ENCODE measurements around the gene WDR62. TPM values are rescaled to one million over a fixed set of nuclear protein-coding genes. Genes with fewer than 3 reads are reported as not detected.

The WDR62 gene
- total RNA-seq, 1 experiment from 2014 or later, result 32.9 TPM

DNA sequence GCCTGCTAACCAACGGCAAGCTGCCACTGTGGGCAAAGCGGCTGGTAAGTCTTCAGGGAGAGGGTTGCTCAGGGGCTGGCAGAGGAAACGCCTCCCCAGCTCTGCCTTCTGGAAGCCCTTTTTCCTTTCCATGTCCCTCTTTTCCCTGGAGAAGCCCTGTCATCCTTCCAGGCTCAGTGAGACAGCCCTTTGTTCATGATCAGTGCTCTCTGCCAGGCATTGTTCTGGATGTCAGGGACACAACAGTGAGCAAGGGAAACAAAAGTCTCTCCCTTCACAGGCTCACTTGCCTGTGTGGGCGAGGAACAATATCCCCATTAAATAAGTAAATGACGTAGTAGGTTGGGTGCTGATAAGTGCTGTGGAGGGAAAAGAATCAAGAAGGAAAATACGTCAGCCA lies 42.3 kb downstream of the WDR62 start:
- H3K36me3 Mint-ChIP-seq (ENCODE audit: insufficient read depth, unreplicated experiment), result peaks cover 55% of the 10 kb centered on the region
- DNase-seq, result no peak

DNA sequence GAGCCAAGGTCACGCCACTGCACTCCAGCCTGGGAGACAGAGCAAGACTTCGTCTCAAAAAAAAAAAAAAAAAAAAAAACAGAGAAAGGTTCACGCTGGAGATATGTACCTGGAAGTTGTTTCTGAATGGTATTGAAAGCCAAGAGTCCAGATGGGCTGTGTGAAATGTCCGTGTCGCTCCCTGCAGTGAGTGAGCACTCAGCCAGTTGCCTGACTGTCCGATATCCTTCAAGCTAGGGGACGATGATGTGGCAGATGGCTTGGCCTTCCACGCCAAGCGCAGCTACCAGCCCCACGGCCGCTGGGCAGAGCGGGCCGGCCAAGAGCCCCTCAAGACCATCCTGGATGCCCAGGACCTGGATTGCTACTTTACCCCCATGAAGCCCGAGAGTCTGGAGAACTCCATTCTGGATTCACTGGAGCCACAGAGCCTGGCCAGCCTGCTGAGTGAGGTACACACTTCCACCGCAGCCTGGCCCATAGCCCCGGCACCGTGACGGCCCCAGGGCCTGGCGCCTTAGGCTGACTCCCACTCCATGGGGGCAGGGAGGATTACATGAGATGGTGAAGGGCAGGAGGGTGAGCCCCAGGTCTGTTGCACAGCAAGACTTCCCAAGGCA lies 44.6 kb downstream of the WDR62 start:
- no peak overlapping the region for H3K4me3 Mint-ChIP-seq (ENCODE audit: unreplicated experiment)
- no TSS peak for BruUV-seq (replicated peaks)
- Histone ChIP-seq H3K36me3 (ENCODE audit: control insufficient read depth, insufficient read depth, low read length) (no peaks in the 10 kb centered on the region; the same call in 1 of the 2 replicates), H3K27me3 (replicated peaks; ENCODE audit: control insufficient read depth, insufficient read depth, low read length) (no peaks in the 10 kb centered on the region), H3K4me1 (no peaks in the 10 kb centered on the region), H3K9me3 (no peaks in the 10 kb centered on the region), H3K4me3 (ENCODE audit: low read depth, low read length) (no peak overlapping the region)
- TF ChIP-seq, protein P1, sequence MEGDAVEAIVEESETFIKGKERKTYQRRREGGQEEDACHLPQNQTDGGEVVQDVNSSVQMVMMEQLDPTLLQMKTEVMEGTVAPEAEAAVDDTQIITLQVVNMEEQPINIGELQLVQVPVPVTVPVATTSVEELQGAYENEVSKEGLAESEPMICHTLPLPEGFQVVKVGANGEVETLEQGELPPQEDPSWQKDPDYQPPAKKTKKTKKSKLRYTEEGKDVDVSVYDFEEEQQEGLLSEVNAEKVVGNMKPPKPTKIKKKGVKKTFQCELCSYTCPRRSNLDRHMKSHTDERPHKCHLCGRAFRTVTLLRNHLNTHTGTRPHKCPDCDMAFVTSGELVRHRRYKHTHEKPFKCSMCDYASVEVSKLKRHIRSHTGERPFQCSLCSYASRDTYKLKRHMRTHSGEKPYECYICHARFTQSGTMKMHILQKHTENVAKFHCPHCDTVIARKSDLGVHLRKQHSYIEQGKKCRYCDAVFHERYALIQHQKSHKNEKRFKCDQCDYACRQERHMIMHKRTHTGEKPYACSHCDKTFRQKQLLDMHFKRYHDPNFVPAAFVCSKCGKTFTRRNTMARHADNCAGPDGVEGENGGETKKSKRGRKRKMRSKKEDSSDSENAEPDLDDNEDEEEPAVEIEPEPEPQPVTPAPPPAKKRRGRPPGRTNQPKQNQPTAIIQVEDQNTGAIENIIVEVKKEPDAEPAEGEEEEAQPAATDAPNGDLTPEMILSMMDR (IDR thresholded peaks at IDR 0.05; ENCODE audit: insufficient read depth in 1 of 2, low read depth in 1 of 2, low read length in 1 of 2, severe bottlenecking in 1 of 2, unreplicated experiment in 1 of 2), result no peak
- no peaks in the 10 kb centered on the region for H3K9me3 Mint-ChIP-seq (ENCODE audit: unreplicated experiment)
- H3K36me3 Mint-ChIP-seq (ENCODE audit: insufficient read depth, unreplicated experiment), result peaks cover 51% of the 10 kb centered on the region
- CTCF ChIA-PET, result no interaction called here
- no peaks in the 10 kb centered on the region for H3K27me3 Mint-ChIP-seq (ENCODE audit: insufficient read depth, unreplicated experiment)
- POLR2A ChIA-PET, result no interaction called here
- no peak for DNase-seq
- intact Hi-C loops (cut with micrococcal nuclease; ENCODE audit: unreplicated experiment), result no loop called here
- H3K27ac Mint-ChIP-seq (ENCODE audit: unreplicated experiment), result no peak overlapping the region
- H3K4me1 Mint-ChIP-seq (ENCODE audit: low read depth, unreplicated experiment), result no peaks in the 10 kb centered on the region

More for the DNA sequence above, 42.3 kb downstream of the WDR62 start:
- no TSS peak for BruUV-seq (replicated peaks)
- intact Hi-C loops (cut with micrococcal nuclease; ENCODE audit: unreplicated experiment), result no loop called here
- no peaks in the 10 kb centered on the region for H3K9me3 ChIP-seq
- H3K9me3 Mint-ChIP-seq (ENCODE audit: unreplicated experiment), result no peaks in the 10 kb centered on the region
- no peaks in the 10 kb centered on the region for H3K27me3 Mint-ChIP-seq (ENCODE audit: insufficient read depth, unreplicated experiment)
- CTCF ChIA-PET, result no interaction called here
- no peaks in the 10 kb centered on the region for H3K36me3 ChIP-seq (ENCODE audit: control insufficient read depth, insufficient read depth, low read length)
- no peak overlapping the region for H3K27ac Mint-ChIP-seq (ENCODE audit: unreplicated experiment)
- TF ChIP-seq, protein P1 (IDR thresholded peaks at IDR 0.05; ENCODE audit: insufficient read depth in 1 of 2, low read depth in 1 of 2, low read length in 1 of 2, severe bottlenecking in 1 of 2, unreplicated experiment in 1 of 2), result no peak
- no peak overlapping the region for H3K4me3 Mint-ChIP-seq (ENCODE audit: unreplicated experiment)
- H3K4me1 ChIP-seq, result no peaks in the 10 kb centered on the region
- POLR2A ChIA-PET, result no interaction called here
- H3K27me3 ChIP-seq (replicated peaks; ENCODE audit: control insufficient read depth, insufficient read depth, low read length), result no peaks in the 10 kb centered on the region
- no peak overlapping the region for H3K4me3 ChIP-seq (ENCODE audit: low read depth, low read length)
- H3K4me1 Mint-ChIP-seq (ENCODE audit: low read depth, unreplicated experiment), result no peaks in the 10 kb centered on the region

DNA sequence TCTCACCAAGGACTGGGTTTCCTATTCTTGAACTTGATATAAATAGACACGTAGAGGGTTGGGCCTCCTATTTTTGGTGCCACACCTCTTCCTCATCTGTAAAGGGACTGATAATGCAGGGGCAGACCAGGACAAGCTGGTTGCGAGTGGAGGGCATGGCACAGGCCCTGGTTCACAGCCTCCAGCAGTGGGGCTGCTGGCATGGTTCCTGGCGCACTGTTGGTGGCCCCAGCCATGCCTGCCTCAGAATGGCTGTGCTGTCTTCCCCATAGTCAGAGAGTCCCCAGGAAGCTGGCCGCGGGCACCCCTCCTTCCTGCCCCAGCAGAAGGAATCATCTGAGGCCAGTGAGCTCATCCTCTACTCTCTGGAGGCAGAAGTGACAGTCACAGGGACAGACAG lies 45.8 kb downstream of the WDR62 start:
- POLR2A ChIA-PET, result no interaction called here
- Histone ChIP-seq H3K4me1 (no peaks in the 10 kb centered on the region), H3K4me3 (ENCODE audit: low read depth, low read length) (no peak overlapping the region), H3K9me3 (no peaks in the 10 kb centered on the region), H3K36me3 (ENCODE audit: control insufficient read depth, insufficient read depth, low read length) (no peaks in the 10 kb centered on the region; the same call in 1 of the 2 replicates), H3K27me3 (replicated peaks; ENCODE audit: control insufficient read depth, insufficient read depth, low read length) (no peaks in the 10 kb centered on the region)
- Mint-ChIP-seq H3K9me3 (ENCODE audit: unreplicated experiment) (no peaks in the 10 kb centered on the region), H3K27me3 (ENCODE audit: insufficient read depth, unreplicated experiment) (no peaks in the 10 kb centered on the region), H3K4me3 (ENCODE audit: unreplicated experiment) (no peak overlapping the region), H3K4me1 (ENCODE audit: low read depth, unreplicated experiment) (no peaks in the 10 kb centered on the region), H3K27ac (ENCODE audit: unreplicated experiment) (no peak overlapping the region), H3K36me3 (ENCODE audit: insufficient read depth, unreplicated experiment) (peaks cover 42% of the 10 kb centered on the region)
- TF ChIP-seq, protein P1 (IDR thresholded peaks at IDR 0.05; ENCODE audit: insufficient read depth in 1 of 2, low read depth in 1 of 2, low read length in 1 of 2, severe bottlenecking in 1 of 2, unreplicated experiment in 1 of 2), result no peak
- no peak for DNase-seq
- no TSS peak for BruUV-seq (replicated peaks)
- CTCF ChIA-PET, result no interaction called here
- intact Hi-C loops (cut with micrococcal nuclease; ENCODE audit: unreplicated experiment), result no loop called here

Measured in Caco-2 (cell line).